H9 (cell line): ENCODE results near the gene LSMEM2. TPM values are rescaled to one million over a fixed set of nuclear protein-coding genes. Genes with fewer than 3 reads are reported as not detected.

Experiments used
- DNase-seq: peaks from one replicate; pipeline ENCODE4 v3.0.0-alpha.2; 2017
- H2AFZ ChIP-seq: one replicate; pipeline ENCODE4 v1.6.1; 2013; ENCODE audit warnings: mild to moderate bottlenecking, low read length, control low read depth, moderate library complexity
- H2AK5ac ChIP-seq: 2 replicates; pipeline ENCODE4 v1.6.1; 2013; ENCODE audit warnings: low read length, control low read depth, mixed read lengths; ENCODE audit not compliant: insufficient read length
- H2BK120ac ChIP-seq: one replicate; pipeline ENCODE4 v1.6.1; 2013; ENCODE audit warnings: low read depth, mild to moderate bottlenecking, low read length, control low read depth, inconsistent platforms; ENCODE audit not compliant: poor library complexity, severe bottlenecking
- H2BK12ac ChIP-seq: 2 replicates; pipeline ENCODE4 v1.6.1; 2013; ENCODE audit warnings: low read length, control low read depth, mixed read lengths, low read depth; ENCODE audit not compliant: insufficient read length
- H2BK15ac ChIP-seq: 2 replicates; pipeline ENCODE4 v1.6.1; 2013; ENCODE audit warnings: low read depth, low read length, control low read depth
- H2BK20ac ChIP-seq: one replicate; pipeline ENCODE4 v1.6.1; 2013; ENCODE audit warnings: low read depth, mild to moderate bottlenecking, low read length, control low read depth, inconsistent platforms; ENCODE audit not compliant: poor library complexity, severe bottlenecking
- H2BK5ac ChIP-seq: 2 replicates; pipeline ENCODE4 v1.6.1; 2013; ENCODE audit warnings: low read length, control low read depth, mixed read lengths; ENCODE audit not compliant: insufficient read length
- H3K14ac ChIP-seq: 2 replicates; pipeline ENCODE4 v1.6.1; 2013; ENCODE audit warnings: low read length, control low read depth; ENCODE audit not compliant: insufficient read depth
- H3K18ac ChIP-seq: 2 replicates; pipeline ENCODE4 v1.6.1; 2013; ENCODE audit warnings: low read depth, mild to moderate bottlenecking, mixed read lengths, low read length, control low read depth; ENCODE audit not compliant: insufficient read length
- H3K23ac ChIP-seq: 2 replicates; pipeline ENCODE4 v1.6.1; 2013; ENCODE audit warnings: low read length, control low read depth, mixed read lengths, low read depth; ENCODE audit not compliant: insufficient read length
- H3K23me2 ChIP-seq: 2 replicates; pipeline ENCODE4 v1.6.1; 2013; ENCODE audit warnings: low read depth, mild to moderate bottlenecking, mixed read lengths, low read length, control low read depth; ENCODE audit not compliant: insufficient read length, poor library complexity, severe bottlenecking
- H3K27ac ChIP-seq: 2 replicates; pipeline ENCODE4 v1.5.1; 2013; ENCODE audit warnings: low read length, control low read depth, mixed read lengths, low read depth; ENCODE audit not compliant: insufficient read length
- H3K27me3 ChIP-seq: 2 replicates; pipeline ENCODE4 v1.6.1; 2013; ENCODE audit warnings: low read length, control low read depth, inconsistent platforms; ENCODE audit not compliant: insufficient read depth
- H3K4ac ChIP-seq: 2 replicates; pipeline ENCODE4 v1.6.1; 2013; ENCODE audit warnings: low read depth, mild to moderate bottlenecking, control low read depth, inconsistent platforms, low read length, moderate library complexity
- H3K4me1 ChIP-seq: 2 replicates; pipeline ENCODE4 v1.6.1; 2013; ENCODE audit warnings: low read length, control low read depth, inconsistent platforms; ENCODE audit not compliant: insufficient read depth
- H3K4me2 ChIP-seq: 2 replicates; pipeline ENCODE4 v1.6.1; 2013; ENCODE audit warnings: low read length, control low read depth, mixed read lengths; ENCODE audit not compliant: insufficient read length, insufficient read depth
- H3K56ac ChIP-seq: 2 replicates; pipeline ENCODE4 v1.6.1; 2013; ENCODE audit warnings: low read depth, mild to moderate bottlenecking, mixed read lengths, low read length, control low read depth; ENCODE audit not compliant: insufficient read length
- H3K79me1 ChIP-seq: 2 replicates; pipeline ENCODE4 v1.6.1; 2013; ENCODE audit warnings: low read depth, mild to moderate bottlenecking, moderate library complexity, low read length, control low read depth, inconsistent platforms; ENCODE audit not compliant: insufficient read depth, poor library complexity, severe bottlenecking
- H3K79me2 ChIP-seq: 2 replicates; pipeline ENCODE4 v1.6.1; 2013; ENCODE audit warnings: low read length, control low read depth, inconsistent platforms; ENCODE audit not compliant: insufficient read depth
- H3K9ac ChIP-seq: 2 replicates; pipeline ENCODE4 v1.6.1; 2013; ENCODE audit warnings: low read length, control low read depth, mixed read lengths; ENCODE audit not compliant: insufficient read length; ENCODE audit errors: extremely low read depth
- H3K9me3 ChIP-seq: one replicate; pipeline ENCODE4 v1.6.1; 2013; ENCODE audit warnings: low read depth, low read length, inconsistent platforms; ENCODE audit not compliant: control insufficient read depth
- H3T11ph ChIP-seq: one replicate; pipeline ENCODE4 v1.6.1; 2013; ENCODE audit warnings: mild to moderate bottlenecking, low read length, control low read depth, inconsistent platforms
- H4K20me1 ChIP-seq: one replicate; pipeline ENCODE4 v1.6.1; 2013; ENCODE audit not compliant: control insufficient read depth, insufficient read length, insufficient read depth
- H4K5ac ChIP-seq: 2 replicates; pipeline ENCODE4 v1.6.1; 2013; ENCODE audit warnings: low read depth, mild to moderate bottlenecking, mixed read lengths, low read length, control low read depth; ENCODE audit not compliant: insufficient read length
- H4K8ac ChIP-seq: replicated peaks from 2 replicates; pipeline ENCODE4 v1.6.1; 2013; ENCODE audit warnings: low read length, control low read depth, mixed read lengths, low read depth; ENCODE audit not compliant: insufficient read length
- H4K91ac ChIP-seq: 2 replicates; pipeline ENCODE4 v1.6.1; 2013; ENCODE audit warnings: low read depth, mild to moderate bottlenecking, moderate library complexity, mixed read lengths, low read length, control low read depth; ENCODE audit not compliant: insufficient read length
- H3K27ac Mint-ChIP-seq, 3 experiments: 2 replicates in 2 of 3; 3 replicates in 1 of 3; pipeline ENCODE4 v1.8.0; 2020 to 2021; ENCODE audit warnings: mixed read lengths in 3 of 3, mild to moderate bottlenecking in 1 of 3, moderate library complexity in 1 of 3
- H3K27me3 Mint-ChIP-seq: 2 replicates; pipeline ENCODE4 v1.8.0; 2021; ENCODE audit warnings: low read depth, mild to moderate bottlenecking, moderate library complexity, mixed read lengths
- H3K36me3 Mint-ChIP-seq, 3 experiments: 2 replicates in 2 of 3; 3 replicates in 1 of 3; pipeline ENCODE4 v1.8.0; 2020 to 2021; ENCODE audit warnings: low read depth in 3 of 3, mixed read lengths in 3 of 3; ENCODE audit not compliant: insufficient read depth in 1 of 3
- H3K4me1 Mint-ChIP-seq, 2 experiments: 2 replicates each; pipeline ENCODE4 v1.8.0; 2020; ENCODE audit warnings: mixed read lengths in 2 of 2
- H3K4me3 Mint-ChIP-seq, 2 experiments: 2 replicates in 1 of 2; 3 replicates in 1 of 2; pipeline ENCODE4 v1.8.0; 2020 to 2021; ENCODE audit warnings: mild to moderate bottlenecking in 2 of 2, mixed read lengths in 2 of 2, moderate library complexity in 1 of 2
- H3K9me3 Mint-ChIP-seq, 2 experiments: 2 replicates in 1 of 2; 3 replicates in 1 of 2; pipeline ENCODE4 v1.8.0; 2020; ENCODE audit warnings: mild to moderate bottlenecking in 2 of 2, mixed read lengths in 2 of 2, moderate library complexity in 1 of 2
- WGBS: extraction: QIAGEN DNeasy Blood & Tissue Kit; methylation state at CpG from one replicate; pipeline ENCODE4 v1.1.7; 2013; ENCODE audit warnings: missing lambda C conversion rate, low lambda C conversion rate, mixed read lengths; ENCODE audit not compliant: insufficient read length; ENCODE audit errors: extremely low coverage; 5-methylcytosine and 5-hydroxymethylcytosine counted together
- total RNA-seq: library from RNA; stranded (reverse); gene quantifications from 2 replicates; pipeline ENCODE4 v1.2.1, GENCODE V29; 2021
- TF ChIP-seq, protein P1 (sequence below): fragments of 200-600 bp; sonication (generic); conservative IDR thresholded peaks from 3 replicates; pipeline ENCODE4 v1.8.0; 2021; ENCODE audit warnings: antibody characterized with exemption, mild to moderate bottlenecking

The LSMEM2 gene
- total RNA-seq, 1 experiment from 2014 or later = 0.50 TPM

DNA sequence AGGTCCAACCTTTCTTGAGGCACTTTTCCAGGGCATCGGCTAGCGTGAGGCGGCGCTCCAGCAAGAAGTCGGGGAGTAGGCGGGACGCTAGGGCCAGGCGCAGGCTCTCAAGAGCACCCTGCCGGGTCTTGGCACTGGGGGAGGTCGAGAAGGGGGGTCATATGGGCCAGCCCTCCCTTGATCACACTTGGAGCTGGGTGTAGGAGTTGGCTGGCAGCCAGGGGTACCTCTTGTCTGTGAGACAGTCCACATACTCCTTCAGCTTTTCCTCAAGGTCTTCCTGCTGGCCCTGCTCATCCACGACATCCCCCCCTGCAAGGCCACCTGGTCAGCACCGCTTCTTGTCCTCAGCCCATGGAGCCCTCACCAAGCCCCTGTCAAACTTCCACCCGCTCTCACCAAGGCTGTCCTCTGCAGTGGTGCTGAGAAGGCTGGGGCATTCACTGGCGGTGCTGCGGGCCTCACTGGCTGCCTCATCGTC, 11.3 kb downstream of the LSMEM2 start:
- no peak overlapping the region for H4K91ac ChIP-seq
- no peak overlapping the region for H3K9ac ChIP-seq
- H3K23ac ChIP-seq = no peak overlapping the region
- no peak overlapping the region for H2BK20ac ChIP-seq
- H3K56ac ChIP-seq = no peak overlapping the region
- H3K4me2 ChIP-seq = no peak overlapping the region
- no peaks in the 10 kb centered on the region for H3K4me1 ChIP-seq
- no peak overlapping the region for H3T11ph ChIP-seq
- no peaks in the 10 kb centered on the region for H4K20me1 ChIP-seq
- no peaks in the 10 kb centered on the region for H3K79me1 ChIP-seq
- H3K27ac Mint-ChIP-seq = no peak overlapping the region
- peak overlapping the region; percentile 55 to 82; a peak in 4 of 5 replicates for H3K4me3 Mint-ChIP-seq
- no peak overlapping the region for H3K18ac ChIP-seq
- H2AK5ac ChIP-seq = no peak overlapping the region
- no peak for DNase-seq
- H3K79me2 ChIP-seq = peaks cover 3% of the 10 kb centered on the region; the same call in 1 of the 2 replicates
- H4K5ac ChIP-seq = no peak overlapping the region
- H3K36me3 Mint-ChIP-seq = peaks cover 26 to 44% (median 40%) of the 10 kb centered on the region in 3 experiments; a peak in 6 of 7 replicates
- no peak overlapping the region for H3K4ac ChIP-seq
- H3K9me3 ChIP-seq = no peaks in the 10 kb centered on the region
- no peak overlapping the region for H2AFZ ChIP-seq
- H3K27me3 Mint-ChIP-seq = no peaks in the 10 kb centered on the region
- no peak overlapping the region for H3K27ac ChIP-seq
- H3K4me1 Mint-ChIP-seq = peaks cover 11% of the 10 kb centered on the region in 2 experiments
- TF ChIP-seq, protein P1, sequence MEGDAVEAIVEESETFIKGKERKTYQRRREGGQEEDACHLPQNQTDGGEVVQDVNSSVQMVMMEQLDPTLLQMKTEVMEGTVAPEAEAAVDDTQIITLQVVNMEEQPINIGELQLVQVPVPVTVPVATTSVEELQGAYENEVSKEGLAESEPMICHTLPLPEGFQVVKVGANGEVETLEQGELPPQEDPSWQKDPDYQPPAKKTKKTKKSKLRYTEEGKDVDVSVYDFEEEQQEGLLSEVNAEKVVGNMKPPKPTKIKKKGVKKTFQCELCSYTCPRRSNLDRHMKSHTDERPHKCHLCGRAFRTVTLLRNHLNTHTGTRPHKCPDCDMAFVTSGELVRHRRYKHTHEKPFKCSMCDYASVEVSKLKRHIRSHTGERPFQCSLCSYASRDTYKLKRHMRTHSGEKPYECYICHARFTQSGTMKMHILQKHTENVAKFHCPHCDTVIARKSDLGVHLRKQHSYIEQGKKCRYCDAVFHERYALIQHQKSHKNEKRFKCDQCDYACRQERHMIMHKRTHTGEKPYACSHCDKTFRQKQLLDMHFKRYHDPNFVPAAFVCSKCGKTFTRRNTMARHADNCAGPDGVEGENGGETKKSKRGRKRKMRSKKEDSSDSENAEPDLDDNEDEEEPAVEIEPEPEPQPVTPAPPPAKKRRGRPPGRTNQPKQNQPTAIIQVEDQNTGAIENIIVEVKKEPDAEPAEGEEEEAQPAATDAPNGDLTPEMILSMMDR = no peak
- H3K23me2 ChIP-seq = peaks cover 5% of the 10 kb centered on the region
- no peak overlapping the region for H4K8ac ChIP-seq
- H3K14ac ChIP-seq = no peak overlapping the region
- H2BK120ac ChIP-seq = no peak overlapping the region
- no peak overlapping the region for H2BK5ac ChIP-seq
- no peaks in the 10 kb centered on the region; a peak in 1 of 5 replicates for H3K9me3 Mint-ChIP-seq
- no peak overlapping the region for H2BK12ac ChIP-seq
- H3K27me3 ChIP-seq = no peaks in the 10 kb centered on the region
- no CpG with 5 or more reads among the region's 16 CpGs for WGBS
- no peak overlapping the region for H2BK15ac ChIP-seq
